Measurements from ENCODE around the gene CMTM8.

CMTM8 gene

DNA sequence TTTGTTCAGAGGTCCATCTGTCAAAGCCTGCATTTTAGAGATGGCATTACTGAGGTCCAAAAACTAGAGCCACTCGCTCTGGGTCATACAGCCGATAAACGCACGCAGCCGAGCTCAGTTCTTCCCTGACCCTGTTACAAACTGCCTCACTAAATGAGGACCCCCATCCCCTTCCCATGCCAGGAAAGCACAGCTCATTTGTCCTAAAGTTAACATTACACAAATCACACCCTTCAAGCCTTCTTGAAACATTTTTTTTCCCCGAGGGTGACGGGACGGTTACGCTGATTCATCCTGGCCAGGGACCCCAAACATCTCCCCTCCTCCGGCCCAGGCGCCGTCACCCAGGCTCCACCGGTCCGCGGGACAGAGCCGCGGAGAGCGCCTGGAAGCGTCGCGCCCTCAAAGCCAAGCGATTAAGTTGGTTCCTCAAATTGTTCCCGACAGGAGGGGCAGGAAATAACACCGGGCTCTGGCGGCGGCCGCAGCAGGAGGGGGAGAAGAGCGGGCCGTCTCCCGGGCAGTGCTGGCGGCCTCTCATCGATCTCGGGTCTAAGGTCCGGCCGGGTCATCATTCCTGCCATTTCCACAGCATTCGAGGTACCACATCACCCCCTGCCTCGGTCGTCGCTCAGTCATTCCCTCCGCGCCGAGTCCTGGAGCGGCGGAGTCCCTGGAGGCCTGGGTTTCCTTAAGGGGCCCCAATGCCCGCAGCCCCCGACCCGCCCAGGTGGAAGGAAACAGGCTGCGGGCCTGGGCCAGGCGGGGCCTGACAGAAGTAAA is 619 bp upstream of the CMTM8 start:
- Histone ChIP-seq H3K79me1 (ENCODE audit: low read depth, low read length) (no peaks in the 10 kb centered on the region), H3K4me2 (ENCODE audit: insufficient read depth, low read length, poor library complexity, severe bottlenecking) (peak overlapping the region; percentile 90), H2BK15ac (ENCODE audit: low read length) (no peak overlapping the region), H3K4me3 (ENCODE audit: low read length in 2 of 2) (peak overlapping the region; percentile 71 to 87), H2BK120ac (ENCODE audit: low read depth, low read length) (no peak overlapping the region), H3K9me3 (replicated peaks in 1 of 2; ENCODE audit: control insufficient read depth in 2 of 2, insufficient read depth in 1 of 2, low read depth in 1 of 2, low read length in 2 of 2) (peaks cover 2% of the 10 kb centered on the region in 2 donors), H3K4me1 (ENCODE audit: control insufficient read depth in 2 of 2, insufficient read depth in 1 of 2, low read depth in 1 of 2, low read length in 2 of 2) (peaks cover 6 to 9% of the 10 kb centered on the region in 2 donors), H3K27me3 (ENCODE audit: control insufficient read depth in 3 of 3, insufficient read depth in 3 of 3, low read depth in 1 of 3, low read length in 3 of 3) (peaks cover 0 to 59% (median 20%) of the 10 kb centered on the region in 3 experiments), H2AFZ (ENCODE audit: low read length) (peak overlapping the region; percentile 98), H4K91ac (ENCODE audit: low read depth, low read length, poor library complexity) (no peak overlapping the region), H4K8ac (ENCODE audit: low read depth, low read length) (no peak overlapping the region), H3K27ac (replicated peaks; ENCODE audit: low read length) (no peak overlapping the region), H2AK5ac (ENCODE audit: low read depth, low read length) (no peak overlapping the region), H3K23ac (ENCODE audit: low read depth, low read length, poor library complexity) (peak overlapping the region; percentile 40), H3K9ac (ENCODE audit: low read depth, low read length, poor library complexity) (peak overlapping the region; percentile 67), H3K18ac (ENCODE audit: low read length) (peak overlapping the region; percentile 83), H2BK12ac (ENCODE audit: low read length) (no peak overlapping the region), H3K4ac (ENCODE audit: low read length) (no peak overlapping the region), H3K36me3 (replicated peaks in 1 of 2; ENCODE audit: control insufficient read depth in 2 of 2, insufficient read depth in 2 of 2, low read length in 2 of 2) (no peaks in the 10 kb centered on the region), H3K14ac (ENCODE audit: low read length) (peak overlapping the region; percentile 43), H2BK5ac (ENCODE audit: low read length) (no peak overlapping the region)
- DNase-seq (ENCODE audit: low spot score) = peak; percentile 31
- WGBS, 2 donors (ENCODE audit: extremely low coverage in 2 of 2, insufficient read length in 2 of 2, insufficient replicate concordance in 1 of 2) = no CpG with 5 or more reads among the region's 49 CpGs

DNA sequence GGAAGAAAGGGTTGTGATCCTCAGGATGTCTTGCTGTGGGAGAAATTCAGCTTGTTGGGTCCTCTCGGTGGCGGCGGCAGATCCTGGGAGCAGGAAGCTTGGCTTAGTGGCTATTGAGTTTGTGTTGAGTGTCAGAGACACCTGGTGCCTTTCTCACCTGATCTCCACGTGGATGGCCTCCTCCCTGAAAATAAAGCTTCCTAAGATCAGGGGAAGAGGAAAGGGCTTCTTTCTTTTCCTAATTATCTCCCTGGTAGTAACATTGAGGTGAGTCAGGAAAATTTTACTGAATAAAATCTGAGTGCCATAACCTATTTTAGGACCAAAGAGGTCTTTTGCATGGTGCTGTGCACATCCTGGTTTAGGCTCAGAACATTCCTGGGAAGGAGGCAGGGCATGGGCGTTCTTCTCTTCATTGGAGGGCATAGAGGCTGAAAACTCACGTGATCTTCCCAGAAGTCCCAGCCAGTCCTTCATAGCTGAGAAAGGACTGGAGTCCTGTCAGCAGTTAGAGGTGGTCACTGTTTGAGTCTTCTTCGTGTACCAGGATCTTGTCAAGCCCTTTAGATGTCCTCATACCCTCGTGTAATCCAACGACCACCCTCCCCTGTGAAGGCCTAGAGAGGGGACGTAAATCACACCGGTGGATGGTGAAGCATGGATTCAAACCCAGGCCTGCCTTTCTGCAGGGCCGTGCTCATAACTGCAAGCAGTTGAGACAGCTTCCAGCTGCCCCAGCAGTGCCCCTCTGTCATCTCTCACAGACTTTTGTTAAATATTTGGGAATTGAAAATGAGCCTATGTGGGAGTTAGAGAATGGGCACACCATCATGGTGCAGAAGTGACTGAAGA is 1.1 kb downstream of the CMTM8 start:
- H3K27ac ChIP-seq (replicated peaks; ENCODE audit: low read length) = no peak overlapping the region
- H3K36me3 ChIP-seq (replicated peaks in 1 of 2; ENCODE audit: control insufficient read depth in 2 of 2, insufficient read depth in 2 of 2, low read length in 2 of 2) = no peaks in the 10 kb centered on the region
- no peak overlapping the region for H4K91ac ChIP-seq (ENCODE audit: low read depth, low read length, poor library complexity)
- H2AK5ac ChIP-seq (ENCODE audit: low read depth, low read length) = no peak overlapping the region
- peaks cover 0 to 54% (median 20%) of the 10 kb centered on the region in 3 experiments for H3K27me3 ChIP-seq (ENCODE audit: control insufficient read depth in 3 of 3, insufficient read depth in 3 of 3, low read depth in 1 of 3, low read length in 3 of 3)
- no peak overlapping the region for H2BK12ac ChIP-seq (ENCODE audit: low read length)
- peak overlapping the region; percentile 90 for H3K4me2 ChIP-seq (ENCODE audit: insufficient read depth, low read length, poor library complexity, severe bottlenecking)
- no peak overlapping the region for H2BK15ac ChIP-seq (ENCODE audit: low read length)
- peak overlapping the region; percentile 71 to 91 for H3K4me3 ChIP-seq (ENCODE audit: low read length in 2 of 2)
- H3K23ac ChIP-seq (ENCODE audit: low read depth, low read length, poor library complexity) = no peak overlapping the region
- peak overlapping the region; percentile 98 for H2AFZ ChIP-seq (ENCODE audit: low read length)
- H4K8ac ChIP-seq (ENCODE audit: low read depth, low read length) = no peak overlapping the region
- H3K79me1 ChIP-seq (ENCODE audit: low read depth, low read length) = no peaks in the 10 kb centered on the region
- H2BK120ac ChIP-seq (ENCODE audit: low read depth, low read length) = no peak overlapping the region
- no peak for DNase-seq (ENCODE audit: low spot score)
- H3K4me1 ChIP-seq (ENCODE audit: control insufficient read depth in 2 of 2, insufficient read depth in 1 of 2, low read depth in 1 of 2, low read length in 2 of 2) = peaks cover 6 to 9% of the 10 kb centered on the region in 2 donors
- H3K4ac ChIP-seq (ENCODE audit: low read length) = no peak overlapping the region
- H3K9me3 ChIP-seq (replicated peaks in 1 of 2; ENCODE audit: control insufficient read depth in 2 of 2, insufficient read depth in 1 of 2, low read depth in 1 of 2, low read length in 2 of 2) = peaks cover 2% of the 10 kb centered on the region in 2 donors
- peak overlapping the region; percentile 4 for H3K14ac ChIP-seq (ENCODE audit: low read length)
- no CpG with 5 or more reads among the region's 12 CpGs for WGBS, 2 donors (ENCODE audit: extremely low coverage in 2 of 2, insufficient read length in 2 of 2, insufficient replicate concordance in 1 of 2)
- no peak overlapping the region for H2BK5ac ChIP-seq (ENCODE audit: low read length)
- H3K18ac ChIP-seq (ENCODE audit: low read length) = no peak overlapping the region
- no peak overlapping the region for H3K9ac ChIP-seq (ENCODE audit: low read depth, low read length, poor library complexity)

DNA sequence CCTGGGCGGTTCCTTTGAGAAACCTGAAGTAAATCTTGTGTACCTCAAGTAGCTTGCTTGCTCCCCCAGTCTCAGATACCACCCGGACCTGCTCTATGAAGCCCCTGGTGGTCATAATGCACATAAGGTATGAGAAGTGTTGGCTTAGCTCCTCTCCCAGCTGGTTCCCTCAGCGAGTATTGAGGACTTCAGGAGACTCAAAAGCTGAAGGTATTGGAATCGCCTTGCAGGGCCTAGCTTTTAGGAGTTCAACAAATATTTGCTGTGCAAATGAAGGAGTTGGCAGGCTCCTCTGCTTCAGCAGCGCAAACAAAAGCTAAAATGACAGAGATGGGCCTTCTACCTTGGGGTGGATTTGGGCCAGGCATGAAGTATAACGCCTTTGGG is 1.7 kb downstream of the CMTM8 start:
- H2BK5ac ChIP-seq (ENCODE audit: low read length) = no peak overlapping the region
- H3K23ac ChIP-seq (ENCODE audit: low read depth, low read length, poor library complexity) = no peak overlapping the region
- no peak overlapping the region for H3K14ac ChIP-seq (ENCODE audit: low read length)
- H3K27me3 ChIP-seq (ENCODE audit: control insufficient read depth in 3 of 3, insufficient read depth in 3 of 3, low read depth in 1 of 3, low read length in 3 of 3) = peaks cover 0 to 48% (median 20%) of the 10 kb centered on the region in 3 experiments
- peaks cover 2% of the 10 kb centered on the region in 2 donors for H3K9me3 ChIP-seq (replicated peaks in 1 of 2; ENCODE audit: control insufficient read depth in 2 of 2, insufficient read depth in 1 of 2, low read depth in 1 of 2, low read length in 2 of 2)
- no peak overlapping the region for H3K18ac ChIP-seq (ENCODE audit: low read length)
- no peak overlapping the region for H2AK5ac ChIP-seq (ENCODE audit: low read depth, low read length)
- no peak overlapping the region for H3K4me2 ChIP-seq (ENCODE audit: insufficient read depth, low read length, poor library complexity, severe bottlenecking)
- peak; percentile 14 for DNase-seq (ENCODE audit: low spot score)
- no peak overlapping the region for H2BK12ac ChIP-seq (ENCODE audit: low read length)
- no CpG with 5 or more reads among the region's 6 CpGs for WGBS, 2 donors (ENCODE audit: extremely low coverage in 2 of 2, insufficient read length in 2 of 2, insufficient replicate concordance in 1 of 2)
- no peak overlapping the region for H4K8ac ChIP-seq (ENCODE audit: low read depth, low read length)
- H3K27ac ChIP-seq (replicated peaks; ENCODE audit: low read length) = no peak overlapping the region
- H3K79me1 ChIP-seq (ENCODE audit: low read depth, low read length) = no peaks in the 10 kb centered on the region
- peaks cover 6 to 9% of the 10 kb centered on the region in 2 donors for H3K4me1 ChIP-seq (ENCODE audit: control insufficient read depth in 2 of 2, insufficient read depth in 1 of 2, low read depth in 1 of 2, low read length in 2 of 2)
- H3K4me3 ChIP-seq (ENCODE audit: low read length in 2 of 2) = peak overlapping the region in 1 of 2 donors; percentile 3
- H4K91ac ChIP-seq (ENCODE audit: low read depth, low read length, poor library complexity) = no peak overlapping the region
- H2AFZ ChIP-seq (ENCODE audit: low read length) = no peak overlapping the region
- no peak overlapping the region for H2BK15ac ChIP-seq (ENCODE audit: low read length)
- H3K9ac ChIP-seq (ENCODE audit: low read depth, low read length, poor library complexity) = no peak overlapping the region
- no peaks in the 10 kb centered on the region for H3K36me3 ChIP-seq (replicated peaks in 1 of 2; ENCODE audit: control insufficient read depth in 2 of 2, insufficient read depth in 2 of 2, low read length in 2 of 2)
- H2BK120ac ChIP-seq (ENCODE audit: low read depth, low read length) = no peak overlapping the region
- no peak overlapping the region for H3K4ac ChIP-seq (ENCODE audit: low read length)

DNA sequence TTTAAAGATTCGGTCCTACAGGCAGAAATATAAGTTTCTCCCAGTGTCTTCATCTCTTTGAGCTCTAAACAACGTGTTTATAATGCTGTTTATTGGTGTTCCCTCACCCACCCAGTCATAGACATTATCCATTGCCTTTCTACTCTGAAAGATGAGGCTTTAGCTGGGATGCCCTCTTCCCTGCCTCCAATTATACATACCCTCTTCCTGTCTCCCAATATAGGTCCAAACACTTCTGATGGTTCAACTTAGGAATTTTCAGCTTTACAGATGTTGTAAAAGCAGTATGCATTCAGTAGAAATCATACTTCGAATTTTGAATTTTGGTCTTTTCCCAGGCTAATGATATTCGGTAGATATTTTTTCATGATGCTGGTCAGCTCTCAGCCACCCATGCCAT is 2.6 kb downstream of the CMTM8 start:
- Histone ChIP-seq H3K9me3 (replicated peaks in 1 of 2; ENCODE audit: control insufficient read depth in 2 of 2, insufficient read depth in 1 of 2, low read depth in 1 of 2, low read length in 2 of 2) (peaks cover under 1 to 2% of the 10 kb centered on the region in 2 donors), H3K9ac (ENCODE audit: low read depth, low read length, poor library complexity) (no peak overlapping the region), H2BK5ac (ENCODE audit: low read length) (no peak overlapping the region), H2BK12ac (ENCODE audit: low read length) (no peak overlapping the region), H3K23ac (ENCODE audit: low read depth, low read length, poor library complexity) (no peak overlapping the region), H3K4me3 (ENCODE audit: low read length in 2 of 2) (no peak overlapping the region), H3K4me1 (ENCODE audit: control insufficient read depth in 2 of 2, insufficient read depth in 1 of 2, low read depth in 1 of 2, low read length in 2 of 2) (peaks cover 6 to 10% of the 10 kb centered on the region in 2 donors), H2BK15ac (ENCODE audit: low read length) (no peak overlapping the region), H3K4ac (ENCODE audit: low read length) (no peak overlapping the region), H3K4me2 (ENCODE audit: insufficient read depth, low read length, poor library complexity, severe bottlenecking) (no peak overlapping the region), H3K79me1 (ENCODE audit: low read depth, low read length) (no peaks in the 10 kb centered on the region), H4K8ac (ENCODE audit: low read depth, low read length) (no peak overlapping the region), H3K18ac (ENCODE audit: low read length) (no peak overlapping the region), H3K27me3 (ENCODE audit: control insufficient read depth in 3 of 3, insufficient read depth in 3 of 3, low read depth in 1 of 3, low read length in 3 of 3) (peaks cover 0 to 40% (median 20%) of the 10 kb centered on the region in 3 experiments), H2BK120ac (ENCODE audit: low read depth, low read length) (no peak overlapping the region), H2AK5ac (ENCODE audit: low read depth, low read length) (no peak overlapping the region), H3K14ac (ENCODE audit: low read length) (no peak overlapping the region), H3K27ac (replicated peaks; ENCODE audit: low read length) (no peak overlapping the region), H3K36me3 (replicated peaks in 1 of 2; ENCODE audit: control insufficient read depth in 2 of 2, insufficient read depth in 2 of 2, low read length in 2 of 2) (no peaks in the 10 kb centered on the region), H2AFZ (ENCODE audit: low read length) (no peak overlapping the region), H4K91ac (ENCODE audit: low read depth, low read length, poor library complexity) (no peak overlapping the region)
- no CpG with 5 or more reads among the region's 4 CpGs for WGBS, 2 donors (ENCODE audit: extremely low coverage in 2 of 2, insufficient read length in 2 of 2, insufficient replicate concordance in 1 of 2)
- no peak for DNase-seq (ENCODE audit: low spot score)
